ENCODE measurements around the gene DENND5B.

DNA sequence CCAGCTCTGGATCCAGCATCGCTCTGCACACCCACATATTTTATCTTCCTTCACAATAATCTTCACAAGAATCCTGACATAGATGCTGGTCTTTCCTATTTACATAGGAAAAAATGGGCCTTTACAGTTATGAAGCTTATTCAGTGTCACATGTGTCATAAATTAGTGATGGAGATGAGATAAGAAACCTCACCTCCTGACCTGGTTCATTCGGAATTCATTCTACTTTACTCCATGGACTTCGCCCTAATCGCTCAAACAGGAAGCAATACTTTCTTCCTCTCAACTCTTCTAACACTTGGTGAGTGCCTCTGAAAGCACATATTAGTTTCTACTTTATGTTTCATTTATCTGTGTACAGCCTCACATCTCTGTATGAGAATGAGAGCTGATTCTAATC, 253.0 kb downstream of the DENND5B start:
- TF ChIP-seq, protein P1, sequence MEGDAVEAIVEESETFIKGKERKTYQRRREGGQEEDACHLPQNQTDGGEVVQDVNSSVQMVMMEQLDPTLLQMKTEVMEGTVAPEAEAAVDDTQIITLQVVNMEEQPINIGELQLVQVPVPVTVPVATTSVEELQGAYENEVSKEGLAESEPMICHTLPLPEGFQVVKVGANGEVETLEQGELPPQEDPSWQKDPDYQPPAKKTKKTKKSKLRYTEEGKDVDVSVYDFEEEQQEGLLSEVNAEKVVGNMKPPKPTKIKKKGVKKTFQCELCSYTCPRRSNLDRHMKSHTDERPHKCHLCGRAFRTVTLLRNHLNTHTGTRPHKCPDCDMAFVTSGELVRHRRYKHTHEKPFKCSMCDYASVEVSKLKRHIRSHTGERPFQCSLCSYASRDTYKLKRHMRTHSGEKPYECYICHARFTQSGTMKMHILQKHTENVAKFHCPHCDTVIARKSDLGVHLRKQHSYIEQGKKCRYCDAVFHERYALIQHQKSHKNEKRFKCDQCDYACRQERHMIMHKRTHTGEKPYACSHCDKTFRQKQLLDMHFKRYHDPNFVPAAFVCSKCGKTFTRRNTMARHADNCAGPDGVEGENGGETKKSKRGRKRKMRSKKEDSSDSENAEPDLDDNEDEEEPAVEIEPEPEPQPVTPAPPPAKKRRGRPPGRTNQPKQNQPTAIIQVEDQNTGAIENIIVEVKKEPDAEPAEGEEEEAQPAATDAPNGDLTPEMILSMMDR (IDR thresholded peaks at IDR 0.05): no peak
- no peak for TF ChIP-seq POLR2A (IDR thresholded peaks at IDR 0.05)

Measured in Peyer's patch (tissue), 4 donors.